GM23338 (cell line): ENCODE results near the gene SHISA9. TPM values are rescaled to one million over a fixed set of nuclear protein-coding genes. Genes with fewer than 3 reads are reported as not detected.

ENCODE experiments used
- ATAC-seq: fragments of 200-7000 bp; cut with Tn5 transposase; 3 replicates; pipeline ENCODE4 v1.9.1; 2020
- DNase-seq: peaks from one replicate; pipeline ENCODE4 v3.0.0-alpha.2; 2015; ENCODE audit warnings: low spot score
- H2AFZ ChIP-seq: fragments of 200-600 bp; sonication (generic); 2 replicates; pipeline ENCODE4 v1.8.0; 2016; ENCODE audit warnings: antibody characterized with exemption, mild to moderate bottlenecking, moderate library complexity
- H3F3A ChIP-seq: fragments of 200-600 bp; sonication (generic); replicated peaks from 2 replicates; pipeline ENCODE4 v1.8.0; 2017; ENCODE audit warnings: antibody characterized with exemption, mixed run types, low read depth
- H3K27ac ChIP-seq: fragments of 200-600 bp; sonication (generic); 2 replicates; pipeline ENCODE4 v1.6.1; 2016; ENCODE audit warnings: low read depth
- H3K27me3 ChIP-seq: fragments of 200-600 bp; sonication (generic); 2 replicates; pipeline ENCODE4 v1.8.0; 2016; ENCODE audit warnings: mild to moderate bottlenecking, mixed run types, moderate library complexity; ENCODE audit not compliant: insufficient read depth
- H3K36me3 ChIP-seq: fragments of 200-600 bp; sonication (generic); 2 replicates; pipeline ENCODE4 v1.8.0; 2016; ENCODE audit warnings: mild to moderate bottlenecking; ENCODE audit not compliant: insufficient read depth
- H3K4me1 ChIP-seq: fragments of 200-600 bp; sonication (generic); 2 replicates; pipeline ENCODE4 v1.8.0; 2016; ENCODE audit warnings: mild to moderate bottlenecking, moderate library complexity; ENCODE audit not compliant: insufficient read depth
- H3K4me2 ChIP-seq: fragments of 200-600 bp; sonication (generic); 2 replicates; pipeline ENCODE4 v1.7.1; 2017; ENCODE audit warnings: mixed run types
- H3K4me3 ChIP-seq: fragments of 200-600 bp; sonication (generic); 2 replicates; pipeline ENCODE4 v1.6.1; 2016; ENCODE audit warnings: mixed run types
- H3K79me2 ChIP-seq: fragments of 200-600 bp; sonication (generic); replicated peaks from 2 replicates; pipeline ENCODE4 v1.8.0; 2017; ENCODE audit warnings: mild to moderate bottlenecking; ENCODE audit not compliant: insufficient read depth
- H3K9me2 ChIP-seq: fragments of 200-600 bp; sonication (generic); 2 replicates; pipeline ENCODE4 v1.8.0; 2017; ENCODE audit not compliant: insufficient read depth
- H4K20me1 ChIP-seq: fragments of 200-600 bp; sonication (generic); replicated peaks from 2 replicates; pipeline ENCODE4 v1.8.0; 2017; ENCODE audit warnings: mild to moderate bottlenecking; ENCODE audit not compliant: insufficient read depth
- H3K27ac Mint-ChIP-seq: 2 replicates; pipeline ENCODE4 v1.8.0; 2020; ENCODE audit warnings: inconsistent platforms, mild to moderate bottlenecking, moderate library complexity, mixed read lengths
- H3K27me3 Mint-ChIP-seq: 3 replicates; pipeline ENCODE4 v1.8.0; 2022; ENCODE audit warnings: low read depth, mild to moderate bottlenecking, moderate library complexity, mixed read lengths, inconsistent platforms; ENCODE audit not compliant: insufficient read depth, poor library complexity
- H3K36me3 Mint-ChIP-seq: 3 replicates; pipeline ENCODE4 v1.8.0; 2021; ENCODE audit warnings: low read depth, mild to moderate bottlenecking, inconsistent platforms, moderate library complexity, mixed read lengths
- H3K4me1 Mint-ChIP-seq: 3 replicates; pipeline ENCODE4 v1.8.0; 2020; ENCODE audit warnings: mild to moderate bottlenecking, inconsistent platforms, mixed read lengths
- H3K4me3 Mint-ChIP-seq: 3 replicates; pipeline ENCODE4 v1.8.0; 2021; ENCODE audit warnings: moderate library complexity, mild to moderate bottlenecking, inconsistent platforms, mixed read lengths
- H3K9me3 Mint-ChIP-seq: 3 replicates; pipeline ENCODE4 v1.8.0; 2020; ENCODE audit warnings: moderate library complexity, mild to moderate bottlenecking, inconsistent platforms, mixed read lengths
- CREB1 ChIP-seq: fragments of 250-450 bp; sonication (Bioruptor Pico); IDR thresholded peaks from 2 replicates; pipeline ENCODE4 v1.5.0; 2020; ENCODE audit warnings: low read depth, mild to moderate bottlenecking, moderate library complexity
- CTCF ChIP-seq, 2 experiments: fragments of 200-600 bp in 1 of 2; sonication (generic) in 1 of 2; conservative IDR thresholded peaks; 2 replicates each; pipeline versions ENCODE4 v1.5.1 to v1.6.1; 2016 to 2017; ENCODE audit warnings: antibody characterized with exemption in 2 of 2, low read depth in 2 of 2, mild to moderate bottlenecking in 2 of 2, moderate library complexity in 1 of 2
- ETS1 ChIP-seq: IDR thresholded peaks from 2 replicates; pipeline ENCODE4 v1.6.1; 2016; ENCODE audit warnings: antibody characterized with exemption
- EZH2 ChIP-seq: fragments of 200-600 bp; sonication (generic); IDR thresholded peaks from one replicate; pipeline ENCODE4 v1.8.0; 2017; ENCODE audit warnings: antibody characterized with exemption, mild to moderate bottlenecking, low read depth; ENCODE audit not compliant: unreplicated experiment
- EZH2phosphoT487 ChIP-seq: fragments of 200-600 bp; sonication (generic); IDR thresholded peaks from one replicate; pipeline ENCODE4 v1.8.1; 2018; ENCODE audit warnings: antibody characterized with exemption; ENCODE audit not compliant: unreplicated experiment
- JUNB ChIP-seq: IDR thresholded peaks from one replicate; pipeline ENCODE4 v1.6.1; 2016; ENCODE audit warnings: antibody characterized with exemption; ENCODE audit not compliant: unreplicated experiment
- NANOG ChIP-seq: IDR thresholded peaks from 2 replicates; pipeline ENCODE4 v1.6.1; 2016; ENCODE audit warnings: antibody characterized with exemption, borderline replicate concordance
- POLR2AphosphoS5 ChIP-seq: IDR thresholded peaks from 2 replicates; pipeline ENCODE4 v1.6.1; 2016; ENCODE audit warnings: antibody characterized with exemption, low read depth
- REST ChIP-seq: IDR thresholded peaks from one replicate; pipeline ENCODE4 v1.6.1; 2018; ENCODE audit warnings: antibody characterized with exemption; ENCODE audit not compliant: unreplicated experiment
- STAT1 ChIP-seq: IDR thresholded peaks from one replicate; pipeline ENCODE4 v1.6.1; 2016; ENCODE audit warnings: antibody characterized with exemption; ENCODE audit not compliant: unreplicated experiment
- ZNF114 ChIP-seq: fragments of 250-450 bp; sonication (Bioruptor Pico); IDR thresholded peaks from 2 replicates; pipeline ENCODE4 v1.5.0; 2020; ENCODE audit warnings: mild to moderate bottlenecking, moderate library complexity
- ZNF331 ChIP-seq: fragments of 250-450 bp; sonication (Bioruptor Pico); IDR thresholded peaks from 2 replicates; pipeline ENCODE4 v1.5.0; 2020; ENCODE audit warnings: low read depth, mild to moderate bottlenecking, moderate library complexity
- polyA plus RNA-seq: library from polyadenylated mRNA; unstranded; fragments of >200 nt; fragmentation: Nextera tagmentation; extraction: Ambion mirVana; gene quantifications from 2 replicates; pipeline ENCODE4 v1.2.1, GENCODE V29; 2016
- total RNA-seq: library from RNA; depleted of rRNA; stranded (reverse); fragments of >200 nt; shearing (Covaris generic); gene quantifications from 2 replicates; pipeline ENCODE4 v1.2.3, GENCODE V29; 2014
- TF ChIP-seq, protein P1 (sequence below): fragments of 250-450 bp; sonication (Bioruptor Pico); IDR thresholded peaks from 2 replicates; pipeline ENCODE4 v1.5.0; 2020; ENCODE audit warnings: mild to moderate bottlenecking, moderate library complexity

SHISA9 gene
- total and polyA plus RNA-seq, 2 experiments from 2014 or later = 10.4 to 45.6 TPM

GRCh38 chr16:13120091-13120490 is 218.7 kb downstream of the SHISA9 start:
- Histone ChIP-seq H3K9me2 (no peaks in the 10 kb centered on the region), H3K27ac (peak overlapping the region; percentile 68), H3K27me3 (no peaks in the 10 kb centered on the region), H3K36me3 (peaks cover under 1% of the 10 kb centered on the region; the same call in 1 of the 2 replicates), H3K79me2 (peaks cover 35% of the 10 kb centered on the region), H3K4me1 (peaks cover 50% of the 10 kb centered on the region), H3K4me2 (peak overlapping the region; percentile 62), H3K4me3 (no peak overlapping the region), H4K20me1 (0 out of 2 replicates have a peak, but pooled peaks cover 4% of the 10 kb centered on the region), H2AFZ (no peak overlapping the region), H3F3A (no peaks in the 10 kb centered on the region)
- peaks cover 18% of the 10 kb centered on the region for H3K9me3 Mint-ChIP-seq
- H3K4me3 Mint-ChIP-seq = no peak overlapping the region
- TF ChIP-seq JUNB = no peak
- no peak for TF ChIP-seq NANOG
- no peak for TF ChIP-seq CREB1
- no peak for TF ChIP-seq STAT1
- TF ChIP-seq ETS1 = no peak
- TF ChIP-seq, protein P1, sequence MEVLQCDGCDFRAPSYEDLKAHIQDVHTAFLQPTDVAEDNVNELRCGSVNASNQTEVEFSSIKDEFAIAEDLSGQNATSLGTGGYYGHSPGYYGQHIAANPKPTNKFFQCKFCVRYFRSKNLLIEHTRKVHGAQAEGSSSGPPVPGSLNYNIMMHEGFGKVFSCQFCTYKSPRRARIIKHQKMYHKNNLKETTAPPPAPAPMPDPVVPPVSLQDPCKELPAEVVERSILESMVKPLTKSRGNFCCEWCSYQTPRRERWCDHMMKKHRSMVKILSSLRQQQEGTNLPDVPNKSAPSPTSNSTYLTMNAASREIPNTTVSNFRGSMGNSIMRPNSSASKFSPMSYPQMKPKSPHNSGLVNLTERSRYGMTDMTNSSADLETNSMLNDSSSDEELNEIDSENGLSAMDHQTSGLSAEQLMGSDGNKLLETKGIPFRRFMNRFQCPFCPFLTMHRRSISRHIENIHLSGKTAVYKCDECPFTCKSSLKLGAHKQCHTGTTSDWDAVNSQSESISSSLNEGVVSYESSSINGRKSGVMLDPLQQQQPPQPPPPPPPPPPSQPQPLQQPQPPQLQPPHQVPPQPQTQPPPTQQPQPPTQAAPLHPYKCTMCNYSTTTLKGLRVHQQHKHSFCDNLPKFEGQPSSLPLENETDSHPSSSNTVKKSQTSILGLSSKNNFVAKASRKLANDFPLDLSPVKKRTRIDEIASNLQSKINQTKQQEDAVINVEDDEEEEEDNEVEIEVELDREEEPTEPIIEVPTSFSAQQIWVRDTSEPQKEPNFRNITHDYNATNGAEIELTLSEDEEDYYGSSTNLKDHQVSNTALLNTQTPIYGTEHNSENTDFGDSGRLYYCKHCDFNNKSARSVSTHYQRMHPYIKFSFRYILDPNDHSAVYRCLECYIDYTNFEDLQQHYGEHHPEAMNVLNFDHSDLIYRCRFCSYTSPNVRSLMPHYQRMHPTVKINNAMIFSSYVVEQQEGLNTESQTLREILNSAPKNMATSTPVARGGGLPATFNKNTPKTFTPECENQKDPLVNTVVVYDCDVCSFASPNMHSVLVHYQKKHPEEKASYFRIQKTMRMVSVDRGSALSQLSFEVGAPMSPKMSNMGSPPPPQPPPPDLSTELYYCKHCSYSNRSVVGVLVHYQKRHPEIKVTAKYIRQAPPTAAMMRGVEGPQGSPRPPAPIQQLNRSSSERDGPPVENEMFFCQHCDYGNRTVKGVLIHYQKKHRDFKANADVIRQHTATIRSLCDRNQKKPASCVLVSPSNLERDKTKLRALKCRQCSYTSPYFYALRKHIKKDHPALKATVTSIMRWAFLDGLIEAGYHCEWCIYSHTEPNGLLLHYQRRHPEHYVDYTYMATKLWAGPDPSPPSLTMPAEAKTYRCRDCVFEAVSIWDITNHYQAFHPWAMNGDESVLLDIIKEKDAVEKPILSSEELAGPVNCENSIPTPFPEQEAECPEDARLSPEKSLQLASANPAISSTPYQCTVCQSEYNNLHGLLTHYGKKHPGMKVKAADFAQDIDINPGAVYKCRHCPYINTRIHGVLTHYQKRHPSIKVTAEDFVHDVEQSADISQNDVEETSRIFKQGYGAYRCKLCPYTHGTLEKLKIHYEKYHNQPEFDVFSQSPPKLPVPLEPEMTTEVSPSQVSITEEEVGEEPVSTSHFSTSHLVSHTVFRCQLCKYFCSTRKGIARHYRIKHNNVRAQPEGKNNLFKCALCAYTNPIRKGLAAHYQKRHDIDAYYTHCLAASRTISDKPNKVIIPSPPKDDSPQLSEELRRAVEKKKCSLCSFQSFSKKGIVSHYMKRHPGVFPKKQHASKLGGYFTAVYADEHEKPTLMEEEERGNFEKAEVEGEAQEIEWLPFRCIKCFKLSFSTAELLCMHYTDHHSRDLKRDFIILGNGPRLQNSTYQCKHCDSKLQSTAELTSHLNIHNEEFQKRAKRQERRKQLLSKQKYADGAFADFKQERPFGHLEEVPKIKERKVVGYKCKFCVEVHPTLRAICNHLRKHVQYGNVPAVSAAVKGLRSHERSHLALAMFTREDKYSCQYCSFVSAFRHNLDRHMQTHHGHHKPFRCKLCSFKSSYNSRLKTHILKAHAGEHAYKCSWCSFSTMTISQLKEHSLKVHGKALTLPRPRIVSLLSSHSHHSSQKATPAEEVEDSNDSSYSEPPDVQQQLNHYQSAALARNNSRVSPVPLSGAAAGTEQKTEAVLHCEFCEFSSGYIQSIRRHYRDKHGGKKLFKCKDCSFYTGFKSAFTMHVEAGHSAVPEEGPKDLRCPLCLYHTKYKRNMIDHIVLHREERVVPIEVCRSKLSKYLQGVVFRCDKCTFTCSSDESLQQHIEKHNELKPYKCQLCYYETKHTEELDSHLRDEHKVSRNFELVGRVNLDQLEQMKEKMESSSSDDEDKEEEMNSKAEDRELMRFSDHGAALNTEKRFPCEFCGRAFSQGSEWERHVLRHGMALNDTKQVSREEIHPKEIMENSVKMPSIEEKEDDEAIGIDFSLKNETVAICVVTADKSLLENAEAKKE (CRISPR knock-in tag) = no peak
- TF ChIP-seq ZNF331 (CRISPR knock-in tag) = no peak
- no peak for TF ChIP-seq CTCF (conservative IDR thresholded peaks at IDR 0.05; ENCODE audit: low read depth in 2 of 2)
- TF ChIP-seq POLR2AphosphoS5 = no peak
- TF ChIP-seq REST = no peak
- no peak for TF ChIP-seq EZH2
- no peak for TF ChIP-seq EZH2phosphoT487
- no peak for TF ChIP-seq ZNF114
- peaks cover 15% of the 10 kb centered on the region; the same call in 2 of the 3 replicates for H3K36me3 Mint-ChIP-seq
- ATAC-seq = peak; percentile 55
- peaks cover 5% of the 10 kb centered on the region for H3K27me3 Mint-ChIP-seq
- H3K4me1 Mint-ChIP-seq = peaks cover 34% of the 10 kb centered on the region
- no peak overlapping the region for H3K27ac Mint-ChIP-seq
- peak; percentile 43 for DNase-seq
